H54 (cell line): ENCODE results near the gene WNT6.

Experiments used
- DNase-seq: peaks from one replicate; pipeline ENCODE4 v3.0.0; 2011; ENCODE audit warnings: low spot score, mixed read lengths; ENCODE audit not compliant: insufficient read length
- FAIRE-seq: peaks from 3 replicates; lab custom pipeline; 2011; peaks lifted over from hg19 to GRCh38; lab: Jason Lieb, UNC
- POLR2A ChIP-seq: IDR thresholded peaks from 2 replicates; pipeline ENCODE4 v1.6.1; 2011; ENCODE audit warnings: low read depth, mild to moderate bottlenecking, low read length

WNT6 gene

DNA sequence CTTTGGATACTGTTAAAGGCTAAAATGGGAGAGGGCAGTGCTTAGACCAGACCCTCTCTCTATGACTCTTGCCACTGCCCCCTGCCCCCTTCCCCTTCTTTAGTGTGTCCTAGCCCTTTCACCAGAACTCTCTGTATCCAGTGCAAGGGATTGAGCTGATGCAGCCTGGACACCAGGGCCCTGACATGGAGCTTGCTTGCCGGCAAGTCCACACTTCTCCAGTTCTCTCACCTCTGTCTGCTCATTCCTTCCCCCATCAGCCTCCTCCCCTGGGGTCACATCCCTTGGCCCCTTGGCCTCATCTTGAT lies 1.5 kb upstream of the WNT6 start:
- TF ChIP-seq POLR2A = no peak
- DNase-seq (no peak), FAIRE-seq (no peak)

DNA sequence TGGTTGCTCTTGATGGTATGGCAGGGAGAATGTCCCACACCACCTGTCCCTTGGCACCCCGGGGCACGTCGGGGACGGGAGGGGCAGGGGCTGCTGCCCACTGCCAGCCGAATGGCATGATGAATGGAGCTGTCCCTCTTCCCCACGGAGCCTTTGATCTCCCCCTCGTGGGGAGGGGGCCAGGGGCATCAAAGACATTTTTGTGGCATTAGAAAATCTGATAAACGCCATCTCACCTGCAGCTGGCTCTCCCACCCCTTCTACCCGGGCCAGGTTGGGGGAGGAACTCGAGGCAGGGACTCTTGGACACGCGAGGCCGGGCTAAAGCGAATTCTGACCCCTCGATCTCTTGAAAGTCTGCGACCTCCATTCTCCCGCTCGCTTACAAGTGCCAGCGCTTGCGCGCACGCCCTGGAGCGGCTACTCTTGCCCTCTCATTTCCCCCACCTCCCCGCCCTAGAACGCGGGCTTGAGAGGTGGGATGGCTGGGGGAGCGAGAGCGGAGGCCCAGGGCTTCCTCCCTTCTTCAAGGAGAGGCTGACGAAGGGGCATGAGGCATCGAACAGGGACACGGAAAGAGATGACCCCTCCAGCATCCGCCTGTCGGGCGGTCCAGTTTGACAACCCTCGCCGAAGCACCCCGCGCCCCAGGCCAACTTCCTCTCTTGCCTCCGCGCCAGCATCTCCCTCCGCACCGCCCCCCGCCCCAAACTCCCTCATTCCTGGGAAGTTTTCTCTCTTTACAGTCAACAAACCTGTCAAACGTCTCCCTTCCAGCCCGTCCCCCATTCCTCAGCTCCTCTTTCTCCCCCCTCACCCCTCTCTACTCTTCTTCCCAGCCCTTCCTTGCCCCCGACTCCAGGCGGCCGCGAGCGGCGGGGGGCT lies 692 bp upstream of the WNT6 start:
- no peak for TF ChIP-seq POLR2A
- DNase-seq (no peak), FAIRE-seq (no peak)

- DNase-seq (no peak), FAIRE-seq (no peak)
- no peak for TF ChIP-seq POLR2A
These were observed 605 bp downstream of the WNT6 start for GRCh38 chr2:218859988-218860831.

- no peak for FAIRE-seq
- DNase-seq = no peak
- TF ChIP-seq POLR2A = no peak
These were observed 1.4 kb downstream of the WNT6 start for GRCh38 chr2:218860950-218861381.

DNA sequence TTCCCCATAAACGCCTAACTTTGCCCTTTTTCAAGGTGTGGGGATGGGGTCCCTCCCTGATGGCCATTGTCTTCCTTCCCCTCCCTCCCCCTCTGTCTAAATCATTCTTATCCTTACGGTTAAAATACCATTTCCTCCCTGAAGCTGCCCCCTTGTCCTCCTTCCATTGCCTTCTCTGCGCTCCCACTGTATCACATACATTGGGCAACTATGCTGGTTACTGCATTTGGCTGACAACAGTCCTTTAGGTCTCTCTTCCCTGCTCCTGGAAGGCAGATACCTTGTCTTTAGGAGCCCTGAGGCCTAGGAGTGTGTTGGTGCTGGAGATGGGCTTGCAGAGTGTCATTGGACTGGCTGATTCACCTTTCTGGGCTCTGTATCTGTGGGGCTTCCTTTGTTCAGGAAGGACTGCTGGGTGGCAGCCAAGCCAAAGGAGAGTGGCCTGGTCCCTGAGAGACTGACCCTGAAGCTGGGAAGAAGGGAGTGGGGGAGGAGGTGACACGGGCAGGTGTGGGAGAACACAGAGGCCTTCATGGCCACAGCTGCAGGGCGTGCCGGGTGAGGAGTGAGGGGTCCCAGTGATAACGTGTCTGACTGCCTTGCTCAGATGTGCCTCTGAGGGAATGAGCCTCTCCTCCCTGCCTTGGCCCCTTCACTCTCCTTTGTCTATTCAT lies 2.2 kb downstream of the WNT6 start:
- FAIRE-seq (no peak), DNase-seq (no peak)
- no peak for TF ChIP-seq POLR2A

GRCh38 chr2:218863021-218863520 lies 3.5 kb downstream of the WNT6 start:
- TF ChIP-seq POLR2A = no peak
- no peak for DNase-seq
- no peak for FAIRE-seq

DNA sequence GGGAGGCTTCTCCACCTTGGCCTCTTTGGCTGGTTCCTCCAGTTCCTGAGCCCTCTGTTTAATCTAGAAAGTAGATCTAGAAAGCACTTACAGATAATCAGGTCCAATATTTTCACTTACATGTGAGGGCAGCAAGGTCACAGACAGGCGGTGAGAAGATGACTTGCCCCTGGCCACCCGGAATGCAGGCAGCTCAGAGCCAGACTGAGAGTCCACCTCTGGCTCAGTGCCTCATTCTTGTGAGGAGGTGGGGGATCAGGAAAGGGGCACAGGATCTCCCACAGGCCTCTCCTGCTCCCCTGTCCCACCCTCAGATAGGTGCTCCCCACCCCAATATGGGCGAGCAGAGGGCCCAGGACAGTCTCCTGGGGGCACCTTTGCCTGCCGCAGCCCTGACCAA lies 5.8 kb downstream of the WNT6 start:
- no peak for DNase-seq
- TF ChIP-seq POLR2A = no peak
- FAIRE-seq = no peak

- no peak for FAIRE-seq
- no peak for TF ChIP-seq POLR2A
These were observed 6.4 kb downstream of the WNT6 start for GRCh38 chr2:218865999-218866398.

GRCh38 chr2:218867900-218868299 lies 8.3 kb downstream of the WNT6 start:
- TF ChIP-seq POLR2A = no peak
- DNase-seq = no peak
- no peak for FAIRE-seq

More at GRCh38 chr2:218865999-218866398, 6.4 kb downstream of the WNT6 start:
- DNase-seq = no peak

- no peak for FAIRE-seq
- DNase-seq = no peak
- TF ChIP-seq POLR2A = no peak
These were observed 9.5 kb downstream of the WNT6 start for GRCh38 chr2:218869064-218869463.

DNA sequence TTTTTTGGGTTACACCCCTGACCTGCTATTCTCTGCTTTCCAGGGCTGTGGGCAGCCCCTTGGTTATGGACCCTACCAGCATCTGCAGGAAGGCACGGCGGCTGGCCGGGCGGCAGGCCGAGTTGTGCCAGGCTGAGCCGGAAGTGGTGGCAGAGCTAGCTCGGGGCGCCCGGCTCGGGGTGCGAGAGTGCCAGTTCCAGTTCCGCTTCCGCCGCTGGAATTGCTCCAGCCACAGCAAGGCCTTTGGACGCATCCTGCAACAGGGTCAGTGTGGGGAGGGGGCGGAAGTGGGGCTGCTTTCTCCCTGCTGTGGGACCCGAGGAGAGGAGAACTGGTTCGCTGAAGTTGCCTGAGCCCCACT lies 11.4 kb downstream of the WNT6 start:
- no peak for TF ChIP-seq POLR2A
- FAIRE-seq = no peak
- DNase-seq = no peak

DNA sequence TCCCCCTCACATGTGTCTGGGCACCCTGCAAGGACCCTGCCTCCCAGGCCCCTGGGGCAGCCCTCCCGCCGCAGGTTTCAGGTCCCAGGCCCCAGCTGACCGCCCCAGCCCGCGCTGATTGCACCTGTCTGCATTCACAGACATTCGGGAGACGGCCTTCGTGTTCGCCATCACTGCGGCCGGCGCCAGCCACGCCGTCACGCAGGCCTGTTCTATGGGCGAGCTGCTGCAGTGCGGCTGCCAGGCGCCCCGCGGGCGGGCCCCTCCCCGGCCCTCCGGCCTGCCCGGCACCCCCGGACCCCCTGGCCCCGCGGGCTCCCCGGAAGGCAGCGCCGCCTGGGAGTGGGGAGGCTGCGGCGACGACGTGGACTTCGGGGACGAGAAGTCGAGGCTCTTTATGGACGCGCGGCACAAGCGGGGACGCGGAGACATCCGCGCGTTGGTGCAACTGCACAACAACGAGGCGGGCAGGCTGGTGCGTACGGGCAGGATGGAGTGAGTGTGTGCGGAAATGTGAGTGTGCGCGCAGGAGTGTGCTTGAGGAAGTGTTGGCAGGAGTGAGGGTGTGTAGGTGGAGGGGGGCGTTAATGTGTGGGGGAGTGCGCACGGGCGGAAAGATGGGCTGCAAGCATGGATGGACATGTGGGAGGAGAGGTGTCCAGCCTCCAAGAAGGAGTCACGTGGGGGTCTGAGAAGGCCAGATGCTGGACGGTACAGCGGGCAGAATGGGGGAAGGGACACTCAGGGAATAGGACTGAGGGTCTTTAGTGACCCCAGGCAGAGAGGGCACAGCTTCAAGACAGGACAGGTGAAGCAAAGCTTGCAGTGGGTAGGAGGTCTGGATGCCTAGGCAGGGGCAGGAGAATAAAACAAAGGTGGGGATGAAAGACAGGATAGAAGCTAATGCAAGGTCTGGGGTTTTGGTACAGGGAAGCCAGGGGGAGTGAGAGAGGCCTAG lies 12.0 kb downstream of the WNT6 start:
- DNase-seq (no peak), FAIRE-seq (no peak)
- no peak for TF ChIP-seq POLR2A
